Liver (tissue), 9 donors: Measurements from ENCODE around the gene PRR13. TPM values are rescaled to one million over a fixed set of nuclear protein-coding genes. Genes with fewer than 3 reads are reported as not detected.

Source experiments
- DNase-seq: peaks from one replicate; pipeline ENCODE4 v3.0.0-alpha.2; 2017; ENCODE audit warnings: low spot score
- H3K27ac ChIP-seq, 2 donors: one replicate each; pipeline ENCODE4 v1.7.0; 2013; ENCODE audit warnings: inconsistent platforms in 2 of 2, low read length in 2 of 2, control low read depth in 1 of 2, low read depth in 1 of 2, mild to moderate bottlenecking in 1 of 2
- H3K27me3 ChIP-seq, 4 donors: one replicate each; pipeline versions ENCODE4 v1.6.1 to v1.7.0; 2013; ENCODE audit warnings: low read length in 3 of 4, inconsistent platforms in 1 of 4, mild to moderate bottlenecking in 1 of 4, moderate library complexity in 1 of 4; ENCODE audit not compliant: control insufficient read depth in 4 of 4, insufficient read depth in 4 of 4
- H3K36me3 ChIP-seq, 4 donors: one replicate each; pipeline versions ENCODE4 v1.6.1 to v1.7.0; 2013; ENCODE audit warnings: low read length in 3 of 4, mild to moderate bottlenecking in 3 of 4, low read depth in 1 of 4, moderate library complexity in 1 of 4; ENCODE audit not compliant: control insufficient read depth in 4 of 4, insufficient read depth in 3 of 4
- H3K4me1 ChIP-seq, 4 donors: one replicate each; pipeline versions ENCODE4 v1.6.1 to v1.7.0; 2013; ENCODE audit warnings: low read length in 3 of 4, mild to moderate bottlenecking in 3 of 4, moderate library complexity in 1 of 4; ENCODE audit not compliant: control insufficient read depth in 4 of 4, insufficient read depth in 4 of 4
- H3K4me3 ChIP-seq, 3 donors: one replicate each; pipeline versions ENCODE4 v1.6.1 to v1.7.0; 2013; ENCODE audit warnings: low read length in 3 of 3, control low read depth in 1 of 3, low read depth in 1 of 3, mild to moderate bottlenecking in 1 of 3
- H3K9ac ChIP-seq, 2 donors: one replicate each; pipeline ENCODE4 v1.7.0; 2013; ENCODE audit warnings: low read length in 2 of 2, mild to moderate bottlenecking in 2 of 2, moderate library complexity in 2 of 2, control low read depth in 1 of 2, low read depth in 1 of 2
- H3K9me3 ChIP-seq, 4 donors: one replicate each; pipeline versions ENCODE4 v1.6.1 to v1.7.0; 2013; ENCODE audit warnings: low read length in 3 of 4; ENCODE audit not compliant: control insufficient read depth in 4 of 4
- ATF3 ChIP-seq: IDR thresholded peaks from 2 replicates; pipeline ENCODE4 v1.6.1; 2016; ENCODE audit warnings: antibody characterized with exemption
- CTCF ChIP-seq: fragments of 150-350 bp; IDR thresholded peaks from 2 replicates; pipeline ENCODE4 v1.5.1; 2017; ENCODE audit warnings: improper control_type of control experiment, low read depth, low read length; ENCODE audit not compliant: missing input control
- EGR1 ChIP-seq, 2 donors: IDR thresholded peaks; 2 replicates each; pipeline ENCODE4 v1.6.1; 2016 to 2018; ENCODE audit warnings: antibody characterized with exemption in 2 of 2, low read depth in 2 of 2
- FOXA1 ChIP-seq: IDR thresholded peaks from 2 replicates; pipeline ENCODE4 v1.6.1; 2016; ENCODE audit warnings: antibody characterized with exemption
- FOXA2 ChIP-seq: IDR thresholded peaks from 2 replicates; pipeline ENCODE4 v1.6.1; 2016; ENCODE audit warnings: antibody characterized with exemption
- HNF4A ChIP-seq, 2 donors: conservative IDR thresholded peaks; 2 replicates each; pipeline ENCODE4 v1.6.1; 2016; ENCODE audit warnings: antibody characterized with exemption in 2 of 2, mild to moderate bottlenecking in 2 of 2
- HNF4G ChIP-seq: IDR thresholded peaks from 2 replicates; pipeline ENCODE4 v1.6.1; 2016; ENCODE audit warnings: antibody characterized with exemption
- JUND ChIP-seq, 2 donors: IDR thresholded peaks; 2 replicates each; pipeline ENCODE4 v1.6.1; 2016; ENCODE audit warnings: antibody characterized with exemption in 2 of 2
- MAX ChIP-seq: IDR thresholded peaks from 2 replicates; pipeline ENCODE4 v1.6.1; 2016; ENCODE audit warnings: antibody characterized with exemption
- RAD21 ChIP-seq, 2 donors: IDR thresholded peaks; 2 replicates each; pipeline ENCODE4 v1.6.1; 2016; ENCODE audit warnings: antibody characterized with exemption in 2 of 2, mild to moderate bottlenecking in 2 of 2
- REST ChIP-seq: IDR thresholded peaks from 2 replicates; pipeline ENCODE4 v1.6.1; 2016; ENCODE audit warnings: antibody characterized with exemption, mild to moderate bottlenecking
- RXRA ChIP-seq, 2 donors: IDR thresholded peaks; 2 replicates each; pipeline ENCODE4 v1.6.1; 2017 to 2018; ENCODE audit warnings: antibody characterized with exemption in 2 of 2, mild to moderate bottlenecking in 1 of 2
- SP1 ChIP-seq: IDR thresholded peaks from 2 replicates; pipeline ENCODE4 v1.6.1; 2018; ENCODE audit warnings: antibody characterized with exemption, mild to moderate bottlenecking
- TAF1 ChIP-seq: conservative IDR thresholded peaks from 2 replicates; pipeline ENCODE4 v1.6.1; 2016; ENCODE audit warnings: antibody characterized with exemption, mild to moderate bottlenecking
- YY1 ChIP-seq: IDR thresholded peaks from 2 replicates; pipeline ENCODE4 v1.6.1; 2016; ENCODE audit warnings: antibody characterized with exemption, mild to moderate bottlenecking
- WGBS: extraction: QIAGEN DNeasy Blood & Tissue Kit; methylation state at CpG from one replicate; pipeline ENCODE4 v1.1.7; 2013; 5-methylcytosine and 5-hydroxymethylcytosine counted together
- polyA plus RNA-seq, 2 donors: library from polyadenylated mRNA; stranded (reverse) in 1 of 2; unstranded in 1 of 2; fragments of 200-250 nt in 1 of 2; fragments of >200 nt in 1 of 2; fragmentation: Nextera tagmentation in 1 of 2; extraction: Ambion mirVana in 1 of 2; gene quantifications; one replicate each; pipeline versions ENCODE4 v1.2.1 to v1.2.3, GENCODE V29; 2013 to 2015
- total RNA-seq, 2 donors: library from RNA; depleted of rRNA; stranded (reverse); fragments of >200 nt; gene quantifications; one replicate each; pipeline ENCODE4 v1.2.3, GENCODE V29; 2014
- TF ChIP-seq, protein P1 (sequence below): IDR thresholded peaks from 2 replicates; pipeline ENCODE4 v1.6.1; 2016; ENCODE audit warnings: antibody characterized with exemption
- donor health status: healthy.
- donor health status: healthy.
- donor health status: healthy.
- donor health status: healthy.
- donor health status: healthy.

PRR13 gene
- total and polyA plus RNA-seq, 4 donors: 18.2 to 107 (median 61.3) TPM

- TF ChIP-seq CTCF (no peak), JUND (IDR thresholded peaks at IDR 0.05) (no peak), YY1 (no peak), EGR1 (IDR thresholded peaks at IDR 0.05; ENCODE audit: low read depth in 2 of 2) (no peak)
Measured at GRCh38 chr12:53486736-53487487, 45.4 kb downstream of the PRR13 start (continued).

DNA sequence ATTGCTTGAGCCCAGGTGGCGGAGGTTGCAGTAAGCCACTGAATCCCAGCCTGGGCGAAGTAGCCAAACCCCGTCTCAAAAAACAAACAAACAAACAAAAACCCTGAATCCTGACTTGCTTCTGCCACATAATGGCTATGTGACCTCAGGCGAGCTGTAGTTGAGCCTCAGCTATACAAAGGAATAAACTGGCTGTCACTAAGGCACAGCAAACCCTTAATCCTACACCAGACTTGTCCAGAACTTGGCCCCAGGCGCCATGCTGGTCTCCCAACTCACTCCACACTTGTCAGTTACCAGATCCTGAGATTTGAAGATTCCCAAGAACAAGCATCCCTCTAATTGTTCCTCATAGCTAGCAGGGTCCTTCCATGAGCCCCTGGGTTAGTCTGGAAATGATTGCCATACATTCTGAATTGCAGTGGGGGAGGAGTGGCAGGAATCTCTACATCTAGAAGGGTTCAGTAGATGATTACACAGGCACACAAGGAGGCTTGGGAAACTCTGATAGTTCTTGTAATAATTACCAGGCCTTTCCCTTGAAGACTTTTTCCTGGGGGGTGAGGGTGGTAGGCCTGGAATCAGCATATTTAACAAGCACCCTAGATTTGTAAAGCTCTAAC is 47.8 kb downstream of the PRR13 start:
- no peak overlapping the region for H3K9ac ChIP-seq
- H3K36me3 ChIP-seq: peaks cover 0 to 14% (median 4%) of the 10 kb centered on the region in 4 donors
- no peak overlapping the region for H3K27ac ChIP-seq
- 94% methylated on average over 5 of the region's 5 CpGs for WGBS
- peaks cover 2 to 11% (median 5%) of the 10 kb centered on the region in 4 donors for H3K4me1 ChIP-seq
- H3K27me3 ChIP-seq: no peaks in the 10 kb centered on the region
- H3K9me3 ChIP-seq: no peaks in the 10 kb centered on the region
- no peak overlapping the region for H3K4me3 ChIP-seq
- no peak for DNase-seq
- no peak for TF ChIP-seq HNF4A (conservative IDR thresholded peaks at IDR 0.05)
- TF ChIP-seq RXRA (IDR thresholded peaks at IDR 0.05): no peak
- no peak for TF ChIP-seq REST
- TF ChIP-seq MAX: no peak
- TF ChIP-seq TAF1: no peak
- no peak for TF ChIP-seq FOXA1
- no peak for TF ChIP-seq HNF4G
- TF ChIP-seq ATF3: no peak
- TF ChIP-seq, protein P1, sequence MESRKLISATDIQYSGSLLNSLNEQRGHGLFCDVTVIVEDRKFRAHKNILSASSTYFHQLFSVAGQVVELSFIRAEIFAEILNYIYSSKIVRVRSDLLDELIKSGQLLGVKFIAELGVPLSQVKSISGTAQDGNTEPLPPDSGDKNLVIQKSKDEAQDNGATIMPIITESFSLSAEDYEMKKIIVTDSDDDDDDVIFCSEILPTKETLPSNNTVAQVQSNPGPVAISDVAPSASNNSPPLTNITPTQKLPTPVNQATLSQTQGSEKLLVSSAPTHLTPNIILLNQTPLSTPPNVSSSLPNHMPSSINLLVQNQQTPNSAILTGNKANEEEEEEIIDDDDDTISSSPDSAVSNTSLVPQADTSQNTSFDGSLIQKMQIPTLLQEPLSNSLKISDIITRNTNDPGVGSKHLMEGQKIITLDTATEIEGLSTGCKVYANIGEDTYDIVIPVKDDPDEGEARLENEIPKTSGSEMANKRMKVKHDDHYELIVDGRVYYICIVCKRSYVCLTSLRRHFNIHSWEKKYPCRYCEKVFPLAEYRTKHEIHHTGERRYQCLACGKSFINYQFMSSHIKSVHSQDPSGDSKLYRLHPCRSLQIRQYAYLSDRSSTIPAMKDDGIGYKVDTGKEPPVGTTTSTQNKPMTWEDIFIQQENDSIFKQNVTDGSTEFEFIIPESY: no peak
- no peak for TF ChIP-seq JUND (IDR thresholded peaks at IDR 0.05)
- TF ChIP-seq FOXA2: no peak
- no peak for TF ChIP-seq RAD21 (IDR thresholded peaks at IDR 0.05)
- no peak for TF ChIP-seq SP1
